ENCODE results near the gene KCNJ9. TPM values are rescaled to one million over a fixed set of nuclear protein-coding genes. Genes with fewer than 3 reads are reported as not detected.

The KCNJ9 gene
- total RNA-seq, 6 experiments from 2014 or later = not detected

- no peaks in the 10 kb centered on the region for H3K9me3 Mint-ChIP-seq
- no peaks in the 10 kb centered on the region for H3K36me3 Mint-ChIP-seq (ENCODE audit: low read depth)
- peaks cover 23% of the 10 kb centered on the region for H3K4me1 Mint-ChIP-seq (ENCODE audit: low read depth)
- no peak for DNase-seq
- TF ChIP-seq CTCF (IDR thresholded peaks at IDR 0.05) = no peak
- H3K27ac Mint-ChIP-seq = no peak overlapping the region
- peaks cover 6% of the 10 kb centered on the region for H3K27me3 Mint-ChIP-seq (ENCODE audit: insufficient read depth)
- no peak overlapping the region for H3K4me3 Mint-ChIP-seq
Measured at GRCh38 chr1:160094806-160095205, 13.5 kb downstream of the KCNJ9 start.

GRCh38 chr1:160095382-160096105 lies 14.2 kb downstream of the KCNJ9 start:
- H3K4me3 Mint-ChIP-seq = no peak overlapping the region
- peaks cover 23% of the 10 kb centered on the region for H3K4me1 Mint-ChIP-seq (ENCODE audit: low read depth)
- peaks cover 3% of the 10 kb centered on the region for H3K27me3 Mint-ChIP-seq (ENCODE audit: insufficient read depth)
- no peak overlapping the region for H3K27ac Mint-ChIP-seq
- DNase-seq = no peak
- no peak for TF ChIP-seq CTCF (IDR thresholded peaks at IDR 0.05)
- H3K9me3 Mint-ChIP-seq = no peaks in the 10 kb centered on the region
- H3K36me3 Mint-ChIP-seq (ENCODE audit: low read depth) = no peaks in the 10 kb centered on the region

- Mint-ChIP-seq H3K27ac (no peak overlapping the region), H3K4me1 (ENCODE audit: low read depth) (peaks cover 31% of the 10 kb centered on the region), H3K9me3 (no peaks in the 10 kb centered on the region), H3K36me3 (ENCODE audit: low read depth) (no peaks in the 10 kb centered on the region), H3K4me3 (no peak overlapping the region; the same call in none of the 2 replicates), H3K27me3 (ENCODE audit: insufficient read depth) (peaks cover 6% of the 10 kb centered on the region)
- no peak for TF ChIP-seq CTCF (IDR thresholded peaks at IDR 0.05)
- peak; percentile 67 for DNase-seq
Measured at GRCh38 chr1:160096274-160097116, 15.2 kb downstream of the KCNJ9 start.

- Mint-ChIP-seq H3K4me1 (ENCODE audit: low read depth) (peaks cover 36% of the 10 kb centered on the region), H3K9me3 (no peaks in the 10 kb centered on the region), H3K27me3 (ENCODE audit: insufficient read depth) (peaks cover 3% of the 10 kb centered on the region; the same call in 1 of the 2 replicates), H3K36me3 (ENCODE audit: low read depth) (no peaks in the 10 kb centered on the region), H3K4me3 (peak overlapping the region; percentile 84), H3K27ac (peak overlapping the region; percentile 33)
- DNase-seq = no peak
- TF ChIP-seq CTCF (IDR thresholded peaks at IDR 0.05) = no peak
Measured at GRCh38 chr1:160097151-160097910, 16.0 kb downstream of the KCNJ9 start.
